ENCODE data around the gene DYSF.
"Not testable (repeated sequence)": the region's sequence is repeated elsewhere in the genome, so short reads cannot be mapped to it uniquely, and the experiment has no call there.

Gene DYSF

DNA sequence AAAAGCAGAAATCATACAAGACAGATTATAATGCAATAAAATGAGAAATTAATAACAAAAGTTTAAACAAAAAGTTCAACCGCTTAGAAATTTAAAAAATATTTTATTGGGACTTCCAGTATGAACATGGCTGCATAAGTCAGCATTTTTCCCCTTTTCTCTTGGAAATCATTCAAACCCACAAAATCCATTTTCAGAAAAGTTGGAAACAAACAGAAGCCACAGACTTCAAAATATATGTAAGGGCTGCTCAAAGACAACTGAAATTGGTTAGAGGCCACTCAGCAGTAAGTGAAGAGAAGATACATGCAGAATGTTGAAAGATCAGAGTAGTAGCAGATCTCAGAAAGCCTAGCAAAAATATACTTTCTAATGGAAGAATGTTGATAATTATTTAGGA, 194.0 kb downstream of the DYSF start:
- no peak for DNase-seq (ENCODE audit: low read depth)
- TF ChIP-seq, protein P1, sequence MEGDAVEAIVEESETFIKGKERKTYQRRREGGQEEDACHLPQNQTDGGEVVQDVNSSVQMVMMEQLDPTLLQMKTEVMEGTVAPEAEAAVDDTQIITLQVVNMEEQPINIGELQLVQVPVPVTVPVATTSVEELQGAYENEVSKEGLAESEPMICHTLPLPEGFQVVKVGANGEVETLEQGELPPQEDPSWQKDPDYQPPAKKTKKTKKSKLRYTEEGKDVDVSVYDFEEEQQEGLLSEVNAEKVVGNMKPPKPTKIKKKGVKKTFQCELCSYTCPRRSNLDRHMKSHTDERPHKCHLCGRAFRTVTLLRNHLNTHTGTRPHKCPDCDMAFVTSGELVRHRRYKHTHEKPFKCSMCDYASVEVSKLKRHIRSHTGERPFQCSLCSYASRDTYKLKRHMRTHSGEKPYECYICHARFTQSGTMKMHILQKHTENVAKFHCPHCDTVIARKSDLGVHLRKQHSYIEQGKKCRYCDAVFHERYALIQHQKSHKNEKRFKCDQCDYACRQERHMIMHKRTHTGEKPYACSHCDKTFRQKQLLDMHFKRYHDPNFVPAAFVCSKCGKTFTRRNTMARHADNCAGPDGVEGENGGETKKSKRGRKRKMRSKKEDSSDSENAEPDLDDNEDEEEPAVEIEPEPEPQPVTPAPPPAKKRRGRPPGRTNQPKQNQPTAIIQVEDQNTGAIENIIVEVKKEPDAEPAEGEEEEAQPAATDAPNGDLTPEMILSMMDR (conservative IDR thresholded peaks at IDR 0.05; ENCODE audit: low read depth, low read length): no peak
- H3K4me3 ChIP-seq (ENCODE audit: low read length): no peak overlapping the region

DNA sequence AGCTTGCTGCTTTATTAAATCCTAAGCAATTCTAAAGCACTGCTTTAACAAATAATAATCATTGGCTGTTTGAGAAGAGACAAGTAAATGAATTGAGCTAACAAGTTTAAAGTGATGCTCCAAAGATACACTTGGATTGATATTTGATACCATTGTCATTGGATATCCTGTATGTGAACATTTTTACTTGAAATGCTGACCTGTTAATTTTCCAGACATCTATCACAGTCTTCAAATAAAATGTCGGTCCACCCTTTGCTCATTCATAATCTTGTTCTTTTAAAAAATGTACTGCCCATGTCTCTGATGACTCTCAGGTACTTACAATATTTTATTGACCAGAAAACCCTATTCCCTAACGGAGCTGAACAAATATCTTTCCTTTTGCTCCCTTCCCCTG, 202.1 kb downstream of the DYSF start:
- H3K4me3 ChIP-seq (ENCODE audit: low read length): no peak overlapping the region
- no peak for DNase-seq (ENCODE audit: low read depth)
- TF ChIP-seq, protein P1 (conservative IDR thresholded peaks at IDR 0.05; ENCODE audit: low read depth, low read length): no peak

DNA sequence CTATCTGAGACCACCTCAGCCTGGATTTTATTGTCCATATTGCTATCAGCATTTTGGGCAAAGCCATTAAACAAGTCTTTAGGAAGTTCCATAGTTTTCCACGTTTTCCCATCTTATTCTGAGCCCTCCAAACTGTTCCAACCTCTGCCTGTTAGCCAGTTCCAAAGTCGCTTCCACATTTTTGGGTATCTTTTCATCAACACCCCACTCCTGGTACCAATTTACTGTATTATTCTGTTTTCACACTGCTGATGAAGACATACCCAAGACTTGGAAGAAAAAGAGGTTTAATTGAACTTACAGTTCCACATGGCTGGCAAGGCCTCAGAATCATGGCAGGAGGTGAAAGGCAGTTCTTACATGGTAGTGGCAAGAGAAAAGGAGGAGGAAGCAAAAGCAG, 204.9 kb downstream of the DYSF start:
- DNase-seq (ENCODE audit: low read depth); H3K4me3 ChIP-seq (ENCODE audit: low read length): not testable (repeated sequence)

DNA sequence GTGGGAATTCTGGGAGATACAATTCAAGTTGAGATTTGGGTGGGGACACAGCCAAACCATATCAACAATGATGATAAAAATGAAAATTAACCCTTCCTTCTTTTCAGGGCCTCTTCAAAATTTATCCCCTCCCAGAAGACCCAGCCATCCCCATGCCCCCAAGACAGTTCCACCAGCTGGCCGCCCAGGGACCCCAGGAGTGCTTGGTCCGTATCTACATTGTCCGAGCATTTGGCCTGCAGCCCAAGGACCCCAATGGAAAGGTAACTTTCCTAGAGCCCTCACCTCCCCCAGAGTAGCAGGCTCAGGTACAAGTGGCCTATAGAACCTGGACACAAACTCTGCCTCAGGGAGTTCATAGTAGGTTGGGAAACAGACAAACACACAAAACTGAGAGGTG, 205.4 kb downstream of the DYSF start:
- TF ChIP-seq, protein P1 (conservative IDR thresholded peaks at IDR 0.05; ENCODE audit: low read depth, low read length): no peak
- DNase-seq (ENCODE audit: low read depth): no peak
- no peak overlapping the region for H3K4me3 ChIP-seq (ENCODE audit: low read length)

DNA sequence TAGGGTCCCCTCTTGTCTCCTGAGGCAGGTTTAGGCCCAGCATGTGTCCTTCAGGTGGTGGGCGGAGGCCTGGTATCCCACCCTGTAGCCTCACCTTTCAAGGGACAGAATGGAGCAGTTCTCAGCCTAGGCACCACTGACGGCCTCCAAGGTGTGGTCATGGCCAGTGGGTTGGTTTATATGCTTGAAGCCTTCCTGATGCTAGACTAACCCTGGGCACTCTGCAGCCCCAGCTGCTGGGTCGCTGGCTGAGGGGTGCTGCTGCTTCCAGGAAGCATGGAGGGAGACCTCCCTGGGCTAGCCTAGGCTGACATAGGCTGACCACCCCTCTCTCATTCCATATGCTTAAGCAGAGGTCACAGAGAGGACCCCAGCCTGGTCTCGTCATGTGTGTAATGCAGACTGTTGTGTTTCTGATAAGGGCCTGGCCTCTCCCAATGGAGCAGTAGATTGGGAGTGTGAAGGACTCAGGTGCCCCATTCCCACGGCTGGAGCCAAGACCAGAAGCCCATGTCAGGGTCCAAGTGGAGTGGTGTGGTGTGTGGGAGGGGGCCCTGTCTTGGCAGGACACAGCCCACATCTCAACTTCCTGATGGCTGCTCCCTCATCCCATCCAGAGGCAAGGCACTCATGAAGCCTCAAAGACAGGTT, 206.6 kb downstream of the DYSF start:
- H3K4me3 ChIP-seq (ENCODE audit: low read length): no peak overlapping the region
- DNase-seq (ENCODE audit: low read depth): no peak
- TF ChIP-seq, protein P1 (conservative IDR thresholded peaks at IDR 0.05; ENCODE audit: low read depth, low read length): no peak

DNA sequence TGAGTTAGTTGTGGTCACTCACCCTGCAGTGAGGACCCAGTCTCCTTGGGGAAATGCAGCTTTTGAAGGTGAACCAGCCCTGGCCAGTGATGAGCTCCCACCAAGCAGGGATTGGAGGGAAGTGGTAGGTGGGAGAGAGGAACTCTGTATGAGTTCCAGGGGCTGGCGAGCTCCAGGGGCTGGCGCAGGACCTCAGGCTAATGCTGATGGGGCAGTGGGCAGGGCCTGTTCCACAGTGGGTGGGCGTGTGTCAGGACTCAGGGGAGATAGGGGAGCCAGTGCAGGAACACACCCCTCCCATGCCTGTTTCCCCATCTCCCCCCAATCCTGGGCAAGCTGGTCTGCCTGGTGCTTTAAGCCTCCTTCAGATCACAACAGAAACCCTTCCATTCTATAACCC, 208.4 kb downstream of the DYSF start:
- DNase-seq (ENCODE audit: low read depth): no peak
- H3K4me3 ChIP-seq (ENCODE audit: low read length): no peak overlapping the region
- TF ChIP-seq, protein P1 (conservative IDR thresholded peaks at IDR 0.05; ENCODE audit: low read depth, low read length): no peak

DNA sequence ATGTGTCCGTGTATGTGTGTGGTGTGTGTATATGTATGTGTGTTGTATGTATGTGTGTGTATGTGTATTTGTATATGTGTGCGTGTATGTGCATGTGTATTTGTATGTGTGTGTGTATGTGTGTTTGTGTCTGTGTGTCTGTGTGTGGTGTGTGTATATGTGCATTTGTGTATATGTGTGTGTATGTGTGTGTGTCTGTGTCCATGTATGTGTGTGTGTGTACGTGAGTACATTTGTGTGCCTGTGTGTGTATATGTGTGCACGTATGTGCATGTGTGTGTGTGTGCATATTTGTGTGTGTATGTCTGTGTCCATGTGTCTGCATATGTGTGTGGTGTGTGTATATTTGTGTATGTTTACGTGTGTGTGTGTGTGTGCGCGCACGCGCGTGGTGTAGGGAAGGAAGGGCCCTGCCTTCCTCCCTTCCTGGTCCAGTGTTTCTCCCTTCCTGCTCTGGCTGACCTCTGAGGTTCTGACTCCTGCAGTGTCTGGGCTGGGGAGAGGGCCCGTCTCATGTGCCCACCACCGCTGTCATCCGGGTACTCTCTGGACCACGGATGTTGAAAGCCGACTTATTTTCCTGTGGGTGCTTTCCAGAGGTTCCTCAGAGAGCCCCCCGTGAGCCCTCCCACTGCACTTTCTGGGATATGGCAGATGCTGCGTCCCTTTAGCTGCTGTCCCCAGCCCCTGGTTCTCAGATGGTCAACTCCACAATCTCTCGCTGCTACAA, 209.5 kb downstream of the DYSF start:
- no peak overlapping the region for H3K4me3 ChIP-seq (ENCODE audit: low read length)
- no peak for DNase-seq (ENCODE audit: low read depth)
- TF ChIP-seq, protein P1 (conservative IDR thresholded peaks at IDR 0.05; ENCODE audit: low read depth, low read length): no peak
